HG03571 (cell line): ENCODE results near the gene KRTAP4-12.
"Not testable (repeated sequence)": the region's sequence is repeated elsewhere in the genome, so short reads cannot be mapped to it uniquely, and the experiment has no call there.

Source experiments
- ATAC-seq: cut with Tn5 transposase; IDR thresholded peaks from one replicate; pipeline ENCODE4 v1.9.1; 2021; ENCODE audit not compliant: unreplicated experiment

The KRTAP4-12 gene

DNA sequence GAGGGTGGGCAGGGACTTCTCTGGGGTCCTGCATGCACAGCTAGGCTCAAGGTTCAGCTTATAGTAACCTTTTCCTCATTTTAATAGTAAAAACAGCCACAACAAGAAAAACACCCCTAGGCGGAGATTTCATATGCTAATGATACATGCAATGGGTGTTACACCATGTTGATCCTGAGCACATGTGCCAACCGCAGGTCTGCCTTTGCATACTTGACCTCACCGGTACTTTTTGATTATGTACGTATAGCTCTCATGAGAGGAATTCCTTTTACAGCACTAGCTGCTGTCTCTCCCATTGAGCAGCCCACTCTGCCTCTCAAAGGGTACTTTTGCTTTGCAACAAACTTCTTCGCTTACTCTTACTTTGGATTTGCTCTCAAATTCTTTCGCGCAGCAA is 27.9 kb downstream of the KRTAP4-12 start:
- ATAC-seq: no peak

DNA sequence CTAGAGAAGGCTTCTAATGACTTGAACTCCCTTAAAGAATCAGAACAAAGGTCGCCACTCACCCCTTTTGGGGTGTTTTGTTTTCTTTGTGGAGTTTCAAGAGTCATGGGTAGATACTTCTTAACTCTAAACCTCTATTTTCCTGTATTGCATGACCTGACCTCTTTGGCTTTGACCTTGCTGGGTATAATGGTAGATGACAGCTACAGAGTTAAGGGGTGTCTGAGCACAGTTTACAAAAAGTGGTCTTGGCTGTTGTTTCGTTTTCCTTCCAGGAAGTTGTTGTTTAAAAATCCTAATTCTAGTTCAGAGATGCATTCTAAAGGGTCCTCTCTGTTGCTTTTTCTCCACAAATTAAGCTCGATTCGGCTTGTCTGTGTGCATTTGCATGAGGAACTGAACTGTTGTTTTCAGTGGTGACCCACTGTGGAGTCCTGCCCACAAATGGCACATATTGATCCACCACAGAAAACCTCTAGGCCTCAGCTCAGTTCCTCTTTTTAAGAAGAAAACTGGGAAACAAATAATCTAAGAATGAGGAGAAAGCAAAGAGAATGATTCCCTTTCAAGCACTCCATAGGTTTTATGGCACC is 35.1 kb downstream of the KRTAP4-12 start:
- ATAC-seq: not testable (repeated sequence)

DNA sequence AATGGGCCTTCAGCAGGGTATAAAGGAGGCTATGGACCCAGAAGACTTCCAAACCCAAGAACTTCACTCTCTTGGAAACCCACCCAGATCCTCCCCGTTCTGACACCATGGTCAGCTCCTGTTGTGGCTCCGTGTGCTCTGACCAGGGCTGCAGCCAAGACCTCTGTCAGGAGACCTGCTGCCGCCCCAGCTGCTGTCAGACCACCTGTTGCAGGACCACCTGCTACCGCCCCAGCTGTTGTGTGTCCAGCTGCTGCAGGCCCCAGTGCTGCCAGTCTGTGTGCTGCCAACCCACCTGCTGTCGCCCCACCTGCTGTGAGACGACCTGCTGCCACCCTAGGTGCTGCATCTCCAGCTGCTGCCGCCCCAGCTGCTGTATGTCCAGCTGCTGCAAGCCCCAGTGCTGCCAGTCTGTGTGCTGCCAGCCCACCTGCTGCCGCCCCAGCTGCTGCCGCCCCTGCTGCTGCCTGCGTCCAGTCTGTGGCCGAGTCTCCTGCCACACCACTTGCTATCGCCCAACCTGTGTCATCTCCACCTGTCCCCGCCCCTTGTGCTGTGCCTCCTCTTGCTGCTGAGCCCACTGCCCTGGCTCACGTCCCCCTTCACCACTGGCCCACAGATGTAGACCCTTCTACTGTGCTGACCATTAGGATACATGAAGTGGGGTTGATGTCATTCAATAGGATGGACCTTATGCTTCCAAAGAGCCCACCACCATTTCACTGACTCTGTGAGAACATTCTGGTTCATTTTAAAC is 39.7 kb downstream of the KRTAP4-12 start, which contains the start of gene KRTAP4-7:
TSS of gene KRTAP4-7 (plus strand) at position 51 of the 757 bp plus-strand sequence. CDS start at position 108, 57 bp downstream.
- ATAC-seq: not testable (repeated sequence)

DNA sequence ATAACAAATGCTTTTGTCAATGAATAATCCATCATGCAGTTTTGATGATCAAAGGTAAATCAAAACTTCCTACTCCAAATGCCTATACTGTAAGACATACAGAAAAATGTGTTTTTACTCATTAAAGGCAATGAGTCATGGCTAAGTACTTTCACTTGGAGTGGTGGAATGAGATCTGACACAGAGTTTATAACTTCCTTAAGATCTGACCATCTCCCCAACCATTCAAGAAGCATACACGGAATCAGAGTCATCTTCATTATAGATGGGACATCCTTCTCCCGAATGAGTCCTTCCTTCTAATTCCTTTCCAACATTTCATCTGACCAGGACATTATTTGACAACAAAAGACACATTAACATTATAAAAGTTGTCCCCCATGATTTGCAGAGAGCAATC is 40.6 kb downstream of the KRTAP4-12 start:
- not testable (repeated sequence) for ATAC-seq

GRCh38 chr17:41082626-41083025 is 41.4 kb downstream of the KRTAP4-12 start:
- no peak for ATAC-seq

DNA sequence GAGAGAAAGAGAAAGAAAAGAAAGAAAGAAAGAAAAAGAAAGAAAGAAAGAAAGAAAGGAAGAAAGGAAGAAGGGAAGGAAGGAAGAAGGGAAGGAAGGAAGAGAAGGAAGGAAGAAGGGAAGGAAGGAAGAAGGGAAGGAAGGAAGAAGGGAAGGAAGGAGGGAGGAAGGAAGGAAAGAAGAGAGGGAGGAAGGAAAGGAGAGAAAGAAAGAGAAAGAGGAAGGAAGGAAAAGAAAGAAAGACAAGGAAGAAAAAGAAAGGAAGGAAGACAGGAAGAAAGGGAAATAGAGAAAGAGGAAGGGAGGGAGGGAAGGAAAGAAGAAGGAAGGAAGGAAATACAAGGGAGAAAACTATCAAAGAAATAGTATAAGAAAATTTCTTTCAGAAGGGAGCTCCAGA is 47.2 kb downstream of the KRTAP4-12 start:
- no peak for ATAC-seq

DNA sequence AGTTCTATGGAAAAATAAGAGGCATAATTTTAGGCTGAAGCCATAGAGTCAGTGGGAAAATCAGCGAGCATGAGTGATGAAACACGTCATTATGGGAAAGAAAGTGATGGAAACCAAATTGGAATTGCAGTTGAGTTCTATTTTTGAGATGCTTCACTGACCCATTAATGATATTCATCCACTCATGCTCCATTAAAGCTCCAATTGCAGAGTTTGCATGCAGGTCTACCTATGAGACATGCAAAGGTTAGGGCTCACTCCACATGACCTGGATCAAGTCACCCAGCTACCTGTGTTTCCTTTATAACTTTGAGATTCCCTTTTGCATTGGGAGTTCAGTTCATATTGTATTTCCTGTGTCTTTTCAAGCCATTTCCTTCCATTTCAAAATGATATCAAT is 50.3 kb downstream of the KRTAP4-12 start:
- ATAC-seq: no peak
